GM18505 (cell line): ENCODE results near the gene C12orf75.
A peak's percentile ranks its signal among the peaks of the same experiment; 100 is the strongest.
"Not testable (repeated sequence)": the region's sequence is repeated elsewhere in the genome, so short reads cannot be mapped to it uniquely, and the experiment has no call there.

Experiments used
- ATAC-seq: cut with Tn5 transposase; IDR thresholded peaks from one replicate; pipeline ENCODE4 v1.9.1; 2021; ENCODE audit not compliant: unreplicated experiment
- POLR2A ChIP-seq: IDR thresholded peaks from 4 replicates; pipeline ENCODE4 v1.6.1; 2011; ENCODE audit warnings: borderline replicate concordance; ENCODE audit not compliant: insufficient read depth, insufficient read length; ENCODE audit errors: extremely low read depth

Gene C12orf75

DNA sequence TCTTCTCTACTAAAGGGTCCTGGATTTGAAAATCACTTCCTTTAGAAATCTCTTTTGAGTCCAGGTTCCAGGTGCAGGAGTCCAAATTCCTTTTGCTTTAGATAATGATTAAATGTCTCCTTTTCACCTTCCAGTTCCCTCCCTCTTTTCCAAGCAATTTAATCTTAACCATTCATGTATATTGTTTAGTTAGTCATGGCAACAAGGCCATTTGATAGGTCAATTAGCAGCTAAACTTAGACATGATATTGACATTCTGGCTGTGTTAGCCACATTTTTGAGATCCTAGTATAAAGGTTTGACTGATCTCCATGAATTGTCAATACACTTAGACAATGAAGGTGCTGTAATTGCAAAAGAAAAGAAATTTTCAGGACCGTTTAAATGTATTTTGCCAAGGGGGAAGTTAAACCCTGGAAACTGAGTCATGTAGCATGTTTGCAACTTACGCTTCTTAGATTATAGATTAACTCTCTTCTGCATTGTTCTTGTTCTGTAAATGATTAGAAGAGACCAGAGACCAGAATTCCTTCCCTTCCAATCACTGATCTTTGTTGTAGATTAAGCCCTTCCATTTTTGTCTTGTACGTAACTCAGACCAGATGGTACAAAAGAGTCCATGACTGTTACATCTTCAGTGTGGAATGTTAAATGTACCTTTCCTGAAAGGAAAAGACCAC lies 12.4 kb upstream of the C12orf75 start:
- no peak for TF ChIP-seq POLR2A
- ATAC-seq = no peak

DNA sequence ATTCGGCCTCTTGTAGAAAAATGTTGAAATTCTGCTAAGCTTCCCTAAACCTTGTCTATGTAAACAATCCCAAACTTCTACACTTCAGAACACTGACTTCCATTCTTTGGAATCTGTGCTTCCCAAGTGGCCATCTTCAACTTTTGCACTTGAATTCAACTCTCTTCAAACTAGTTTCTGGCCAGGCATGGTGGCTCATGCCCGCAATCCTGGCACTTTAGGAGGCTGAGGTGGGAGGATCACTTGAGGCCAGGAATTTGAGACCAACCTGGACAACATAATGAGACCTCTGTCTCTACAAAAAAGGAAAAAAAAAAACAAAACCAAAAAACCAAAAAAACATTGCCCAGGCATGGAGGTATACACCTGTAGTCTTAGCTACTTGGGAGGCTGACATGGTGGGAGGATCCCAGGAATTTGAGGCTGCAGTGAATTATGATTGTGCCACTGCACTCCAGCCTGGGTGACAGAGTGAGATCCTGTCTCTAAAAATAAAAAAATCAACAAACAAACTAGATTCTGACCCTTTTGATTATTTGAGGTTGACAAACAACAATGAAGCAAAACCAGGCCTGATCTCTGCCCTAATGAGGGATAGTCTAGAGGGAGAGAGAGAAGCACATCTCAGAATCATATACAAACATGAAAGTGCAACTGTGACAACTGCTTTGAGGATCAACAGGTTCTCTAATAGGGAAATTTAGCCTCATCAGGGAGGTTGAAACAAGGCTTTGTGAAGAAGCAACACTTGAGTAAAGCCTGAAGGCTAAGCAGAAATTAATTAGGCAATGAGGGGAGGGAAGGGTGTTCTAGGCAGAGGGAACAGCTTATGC lies 11.6 kb upstream of the C12orf75 start:
- TF ChIP-seq POLR2A = no peak
- no peak for ATAC-seq

DNA sequence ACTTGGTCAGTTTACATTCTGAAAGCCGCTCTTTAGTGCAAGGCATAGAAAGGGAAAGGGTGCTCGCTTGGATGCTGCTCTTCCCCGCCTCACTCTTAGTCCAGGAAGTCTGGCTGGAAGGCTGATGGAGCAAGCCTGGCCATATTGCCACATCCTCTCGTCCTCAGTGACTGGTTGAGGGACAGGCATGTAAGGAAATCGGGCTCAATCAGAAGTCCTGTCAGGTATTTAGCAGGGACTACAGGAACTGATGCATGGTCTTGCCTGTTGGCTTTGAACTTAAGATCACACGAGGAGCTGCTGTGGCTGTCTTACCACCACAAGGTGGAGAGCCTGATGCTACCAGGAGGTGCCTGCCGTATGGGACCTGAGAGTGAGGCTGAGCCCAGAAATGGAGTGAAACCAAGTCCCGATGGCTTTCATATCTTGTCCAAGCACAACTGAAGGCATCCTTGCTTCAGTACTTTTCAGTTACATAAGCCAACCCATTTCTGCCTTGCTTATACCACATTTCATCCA lies 10.7 kb upstream of the C12orf75 start:
- TF ChIP-seq POLR2A = no peak
- ATAC-seq = no peak

DNA sequence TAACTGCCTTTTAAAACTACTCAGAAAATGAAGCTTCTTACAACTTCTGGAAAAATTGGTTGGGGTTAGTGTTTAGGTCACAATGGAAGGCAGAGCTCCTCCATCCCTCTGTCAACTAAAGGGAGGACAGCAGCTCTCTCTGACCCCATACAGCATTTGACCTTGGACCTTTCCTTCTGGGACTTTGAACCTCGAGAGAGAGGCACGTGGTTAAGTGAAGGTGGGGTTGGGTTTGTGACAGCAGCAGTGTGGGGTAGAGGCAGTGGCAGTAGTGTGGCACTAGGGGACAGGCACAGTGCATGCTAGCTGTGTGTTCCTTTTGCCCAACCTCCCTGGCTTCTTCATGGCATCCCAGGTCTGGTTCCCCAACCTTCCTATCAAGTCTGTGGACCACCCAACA lies 9.4 kb upstream of the C12orf75 start:
- ATAC-seq = no peak
- no peak for TF ChIP-seq POLR2A

DNA sequence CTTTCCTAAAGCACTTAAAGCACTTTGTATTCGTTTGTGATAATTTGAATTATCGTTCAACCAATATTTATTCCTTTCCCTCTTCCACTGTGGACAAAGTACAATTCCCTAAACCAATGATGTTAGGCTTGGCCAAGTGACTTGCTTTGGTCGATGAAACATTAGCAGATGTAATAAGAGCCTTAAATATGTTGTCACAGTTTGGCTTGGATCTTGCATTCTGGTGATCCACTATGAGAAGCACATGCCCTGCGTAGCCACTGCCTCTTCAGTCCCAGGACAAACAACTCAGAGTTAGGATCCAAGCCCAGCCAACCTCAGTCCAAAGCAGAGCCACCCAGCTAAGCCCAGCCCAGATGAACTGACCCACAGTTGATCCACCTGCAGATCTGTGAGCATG lies 8.4 kb upstream of the C12orf75 start:
- no peak for TF ChIP-seq POLR2A
- ATAC-seq = no peak

DNA sequence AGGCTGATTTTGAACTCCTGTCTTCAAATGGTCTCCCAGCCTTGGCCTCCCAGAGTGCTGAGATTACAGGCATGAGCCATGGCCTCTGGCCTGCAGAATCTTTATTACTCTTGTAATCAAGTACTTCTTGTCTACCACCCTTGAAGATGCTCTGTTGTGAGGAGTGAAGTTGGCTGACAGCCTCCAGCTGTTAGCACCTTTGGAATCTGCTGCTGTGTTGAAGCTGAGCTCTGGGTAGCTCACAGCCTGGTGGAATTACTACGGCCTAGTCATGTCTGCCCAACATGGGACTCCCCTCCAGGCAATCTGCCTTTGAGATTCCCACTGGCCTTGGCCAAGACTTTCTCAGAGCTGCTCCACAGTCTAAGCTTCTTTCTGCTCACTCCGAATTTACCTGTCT lies 5.8 kb upstream of the C12orf75 start:
- no peak for TF ChIP-seq POLR2A
- ATAC-seq = no peak

DNA sequence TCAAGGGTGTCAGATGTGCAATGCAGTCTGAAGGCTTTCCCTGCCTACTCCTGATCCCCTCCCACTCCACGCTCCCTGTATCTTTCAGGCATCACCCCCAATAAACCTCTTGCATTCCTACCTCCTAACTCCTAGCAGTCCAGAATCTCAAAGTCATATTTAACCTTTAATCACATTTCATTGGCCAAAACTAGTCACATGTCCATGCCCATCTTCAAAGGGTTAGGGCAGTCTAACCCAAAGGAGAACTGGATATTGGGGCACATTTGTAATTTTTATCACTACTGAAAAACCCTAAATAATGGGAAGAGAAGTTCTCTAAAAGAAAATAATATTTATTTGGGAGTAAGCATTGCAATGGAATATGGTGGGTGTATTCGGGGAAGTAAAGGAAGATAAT lies 5.4 kb upstream of the C12orf75 start:
- no peak for ATAC-seq
- TF ChIP-seq POLR2A = no peak

DNA sequence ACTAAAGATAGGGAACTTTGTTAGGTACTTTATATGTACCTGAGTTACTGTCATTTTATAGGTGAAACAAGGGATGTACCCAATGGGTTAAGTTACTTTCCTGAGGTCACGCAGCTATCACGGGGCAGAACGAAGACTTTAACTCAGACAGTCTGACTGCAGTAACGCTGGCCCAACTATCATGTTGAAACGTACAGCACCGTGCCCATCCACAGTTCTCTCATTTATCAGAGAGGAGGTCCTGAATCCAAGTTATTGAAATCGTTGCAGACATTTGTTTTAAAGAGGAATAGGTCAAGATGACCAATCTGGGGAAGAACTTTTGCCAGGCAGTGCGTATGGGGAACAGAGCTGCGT lies 587 bp upstream of the C12orf75 start:
- no peak for ATAC-seq
- TF ChIP-seq POLR2A = no peak

DNA sequence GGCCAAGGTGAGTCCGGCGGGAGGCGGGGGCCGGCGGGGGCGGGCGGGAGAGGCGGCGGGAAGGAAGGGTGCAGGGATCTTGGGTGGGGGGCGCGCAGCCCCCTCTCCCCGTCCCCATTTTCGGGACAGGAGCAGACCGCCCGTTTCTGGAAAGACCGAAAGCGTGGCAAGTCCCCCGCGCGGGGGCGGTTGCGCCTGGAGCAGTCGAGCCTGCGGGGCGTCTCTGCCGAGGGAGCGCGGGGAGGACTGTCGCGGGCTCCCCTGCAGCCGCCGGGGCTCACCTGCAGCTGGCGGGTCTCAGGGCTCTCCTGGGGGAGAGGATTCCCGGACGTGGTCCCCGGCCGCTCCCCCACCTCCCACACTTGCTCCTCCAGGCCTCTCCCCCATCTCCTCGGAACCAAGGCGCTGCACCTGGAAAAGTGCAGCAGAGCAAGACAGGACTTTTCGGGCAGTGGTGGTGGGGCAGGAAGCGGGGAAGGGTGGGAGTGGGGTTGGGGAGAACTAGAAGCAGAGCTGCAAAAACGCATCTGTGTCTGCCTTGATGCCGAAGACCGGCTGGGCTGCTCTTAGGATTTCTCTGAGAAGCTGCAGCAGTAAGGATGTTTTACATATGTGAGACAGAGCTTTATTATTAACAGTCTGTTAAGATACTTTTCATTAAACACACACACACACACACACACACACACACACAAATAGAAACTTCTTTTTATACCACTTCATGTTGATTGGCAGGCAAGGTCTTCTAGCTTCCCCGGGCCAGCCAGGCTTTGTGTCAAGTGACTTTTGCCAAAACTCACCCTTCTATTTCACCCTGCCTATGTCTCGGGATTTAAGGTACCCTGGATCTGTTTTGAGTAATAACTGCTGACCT lies 677 bp downstream of the C12orf75 start:
- no peak for TF ChIP-seq POLR2A

DNA sequence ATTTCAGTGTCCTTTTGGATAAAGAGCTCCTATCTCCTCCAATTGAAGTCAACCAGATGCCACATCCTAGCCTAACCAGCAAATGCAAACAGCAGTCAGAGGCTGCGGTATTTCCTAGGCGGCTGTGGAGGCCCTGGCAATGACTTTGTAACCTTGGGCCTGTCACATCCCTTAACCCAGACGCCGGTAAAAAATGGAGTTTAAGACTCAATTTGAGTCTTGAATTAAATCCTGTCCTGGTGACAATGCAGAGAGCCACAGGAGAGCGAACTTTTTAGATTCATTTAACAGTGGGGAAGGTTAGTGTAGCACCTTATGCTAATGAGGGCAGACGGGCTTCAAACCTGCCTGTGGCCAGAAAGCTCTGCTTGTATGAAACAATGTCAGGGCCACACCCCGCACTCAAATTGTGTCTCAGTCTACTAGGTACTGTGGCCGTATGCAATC lies 1.3 kb downstream of the C12orf75 start:
- no peak for TF ChIP-seq POLR2A
- no peak for ATAC-seq

More for the DNA sequence above, 677 bp downstream of the C12orf75 start:
- peak; percentile 13 for ATAC-seq

DNA sequence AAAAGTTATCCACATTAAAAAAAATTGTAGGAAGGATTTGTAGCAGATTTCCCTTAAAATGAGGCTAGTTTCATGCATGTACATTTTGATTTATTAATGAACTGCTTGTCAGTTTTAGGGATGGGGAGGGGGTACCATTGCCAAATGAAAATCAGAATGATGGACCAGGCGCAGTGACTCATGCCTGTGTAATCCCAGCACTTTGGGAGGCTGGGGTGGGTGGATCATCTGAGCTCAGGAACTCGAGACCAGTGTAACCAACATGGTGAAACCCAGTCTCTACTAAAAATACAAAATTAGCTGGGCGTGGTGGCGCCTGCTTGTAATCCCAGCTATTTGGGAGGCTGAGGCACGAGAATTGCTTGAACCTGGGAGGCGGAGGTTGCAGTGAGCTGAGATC lies 1.8 kb downstream of the C12orf75 start:
- not testable (repeated sequence) for ATAC-seq

DNA sequence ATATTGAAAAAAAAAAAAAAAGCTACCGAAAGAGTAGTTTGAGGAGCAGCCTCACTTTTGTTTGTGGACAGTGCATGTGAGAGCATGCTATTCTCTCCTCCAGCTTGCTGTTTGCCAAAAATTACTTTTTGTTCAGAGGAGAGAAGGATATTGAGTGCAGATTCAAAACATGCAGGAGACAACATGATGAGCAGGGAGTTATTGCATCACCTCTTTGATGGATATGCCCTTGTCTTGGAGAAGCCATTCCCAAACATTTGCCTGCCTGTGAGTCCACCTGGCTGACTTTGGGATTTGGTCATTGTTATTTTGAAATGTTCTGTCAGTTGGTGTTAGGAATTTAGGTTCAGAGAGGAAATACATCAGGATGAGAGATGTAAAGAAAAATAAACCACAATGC lies 2.4 kb downstream of the C12orf75 start:
- no peak for ATAC-seq
- no peak for TF ChIP-seq POLR2A

DNA sequence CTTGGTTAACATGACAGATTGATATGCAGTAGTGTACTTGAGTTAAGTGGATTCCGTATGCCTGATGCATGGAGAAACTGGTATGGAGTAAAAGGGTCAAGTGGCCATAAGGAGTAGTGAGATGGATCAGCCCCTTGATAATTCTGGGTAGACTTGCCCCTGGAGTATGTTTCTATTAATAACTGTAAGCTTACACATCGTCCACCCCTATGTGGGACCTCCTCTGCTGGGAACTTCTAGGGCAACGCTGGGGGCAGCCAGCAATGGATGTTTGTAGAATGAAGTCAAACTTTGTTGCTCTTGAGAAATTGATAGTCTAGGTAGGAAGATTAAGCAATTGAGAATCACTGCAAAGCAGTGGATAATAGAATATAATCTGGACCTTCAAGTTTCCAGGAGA lies 3.5 kb downstream of the C12orf75 start:
- TF ChIP-seq POLR2A = no peak
- ATAC-seq = no peak
